Memory B cell (primary cell): ENCODE measurements around the gene MKKS.
A peak's percentile ranks its signal among the peaks of the same experiment; 100 is the strongest.

ENCODE experiments used
- ATAC-seq: fragments of 150-1000 bp; cut with Tn5 transposase; 2 replicates; pipeline ENCODE4 v1.10.0; 2021; ENCODE audit warnings: low read depth, mild to moderate bottlenecking, moderate library complexity
- DNase-seq, 2 donors: peaks; one replicate each; pipeline ENCODE4 v3.0.0; 2022; ENCODE audit warnings: low spot score in 2 of 2
- H3K27ac Mint-ChIP-seq: one replicate; pipeline ENCODE4 v1.8.0; 2022; ENCODE audit warnings: mild to moderate bottlenecking, moderate library complexity, mixed read lengths
- H3K27me3 Mint-ChIP-seq: one replicate; pipeline ENCODE4 v1.8.0; 2022; ENCODE audit warnings: mixed read lengths
- H3K36me3 Mint-ChIP-seq: one replicate; pipeline ENCODE4 v1.8.0; 2022; ENCODE audit warnings: mild to moderate bottlenecking, mixed read lengths
- H3K4me1 Mint-ChIP-seq: one replicate; pipeline ENCODE4 v1.8.0; 2022; ENCODE audit warnings: mixed read lengths
- H3K4me3 Mint-ChIP-seq: one replicate; pipeline ENCODE4 v1.8.0; 2022; ENCODE audit warnings: mild to moderate bottlenecking, moderate library complexity, mixed read lengths
- H3K9me3 Mint-ChIP-seq: one replicate; pipeline ENCODE4 v1.8.0; 2022; ENCODE audit warnings: mixed read lengths

Gene MKKS

GRCh38 chr20:10466855-10467254, 32.8 kb upstream of the MKKS start:
- H3K27ac Mint-ChIP-seq: no peak overlapping the region
- H3K36me3 Mint-ChIP-seq: peaks cover 32% of the 10 kb centered on the region
- peaks cover 2% of the 10 kb centered on the region for H3K9me3 Mint-ChIP-seq
- no peaks in the 10 kb centered on the region for H3K27me3 Mint-ChIP-seq
- no peak overlapping the region for H3K4me3 Mint-ChIP-seq
- ATAC-seq: no peak
- DNase-seq: no peak
- H3K4me1 Mint-ChIP-seq: peaks cover 8% of the 10 kb centered on the region

GRCh38 chr20:10466325-10466724, 32.3 kb upstream of the MKKS start:
- H3K27ac Mint-ChIP-seq: no peak overlapping the region
- peaks cover 2% of the 10 kb centered on the region for H3K9me3 Mint-ChIP-seq
- ATAC-seq: no peak
- no peak overlapping the region for H3K4me3 Mint-ChIP-seq
- no peaks in the 10 kb centered on the region for H3K27me3 Mint-ChIP-seq
- peaks cover 27% of the 10 kb centered on the region for H3K36me3 Mint-ChIP-seq
- DNase-seq: no peak
- peaks cover 8% of the 10 kb centered on the region for H3K4me1 Mint-ChIP-seq

- H3K9me3 Mint-ChIP-seq: peaks cover 3% of the 10 kb centered on the region
- H3K27ac Mint-ChIP-seq: no peak overlapping the region
- no peaks in the 10 kb centered on the region for H3K27me3 Mint-ChIP-seq
- no peak overlapping the region for H3K4me3 Mint-ChIP-seq
- peaks cover 28% of the 10 kb centered on the region for H3K36me3 Mint-ChIP-seq
- DNase-seq (no peak), ATAC-seq (no peak)
- peaks cover 8% of the 10 kb centered on the region for H3K4me1 Mint-ChIP-seq
Observed at GRCh38 chr20:10465135-10465534, 31.1 kb upstream of the MKKS start.

- DNase-seq (no peak), ATAC-seq (no peak)
- Mint-ChIP-seq H3K9me3 (peaks cover 3% of the 10 kb centered on the region), H3K4me3 (no peak overlapping the region), H3K27ac (no peak overlapping the region), H3K36me3 (peaks cover 33% of the 10 kb centered on the region), H3K4me1 (peaks cover 8% of the 10 kb centered on the region), H3K27me3 (no peaks in the 10 kb centered on the region)
Observed at GRCh38 chr20:10463622-10464021, 29.6 kb upstream of the MKKS start.

GRCh38 chr20:10462516-10462915, 28.5 kb upstream of the MKKS start:
- peaks cover 37% of the 10 kb centered on the region for H3K36me3 Mint-ChIP-seq
- DNase-seq (no peak), ATAC-seq (no peak)
- no peak overlapping the region for H3K4me3 Mint-ChIP-seq
- no peak overlapping the region for H3K27ac Mint-ChIP-seq
- peaks cover 3% of the 10 kb centered on the region for H3K9me3 Mint-ChIP-seq
- H3K27me3 Mint-ChIP-seq: no peaks in the 10 kb centered on the region
- H3K4me1 Mint-ChIP-seq: no peaks in the 10 kb centered on the region

DNA sequence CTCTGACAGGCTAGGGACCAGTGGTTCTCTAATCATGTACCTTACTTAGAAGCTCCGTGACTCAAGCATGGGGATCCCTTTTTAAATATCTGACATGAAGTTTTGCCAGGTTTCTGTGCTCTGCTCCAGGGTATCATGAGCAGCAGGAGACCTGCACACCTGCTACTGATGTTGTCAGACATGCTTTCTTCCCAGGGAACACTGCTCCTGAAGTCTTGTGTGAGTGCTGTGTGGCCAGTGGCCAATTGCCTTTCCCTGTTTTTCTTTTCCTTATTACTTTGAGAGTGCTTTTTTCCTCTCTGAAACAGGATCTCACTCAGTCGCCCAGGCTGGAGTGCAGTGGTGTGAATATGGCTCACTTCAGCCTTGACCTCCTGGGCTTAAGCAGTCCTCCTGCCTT, 27.5 kb upstream of the MKKS start:
- H3K27me3 Mint-ChIP-seq: no peaks in the 10 kb centered on the region
- no peak for ATAC-seq
- DNase-seq: no peak
- no peaks in the 10 kb centered on the region for H3K4me1 Mint-ChIP-seq
- H3K4me3 Mint-ChIP-seq: no peak overlapping the region
- H3K36me3 Mint-ChIP-seq: peaks cover 42% of the 10 kb centered on the region
- no peak overlapping the region for H3K27ac Mint-ChIP-seq
- H3K9me3 Mint-ChIP-seq: peaks cover 6% of the 10 kb centered on the region

GRCh38 chr20:10454151-10454750, 20.2 kb upstream of the MKKS start:
- Mint-ChIP-seq H3K36me3 (peaks cover 19% of the 10 kb centered on the region), H3K4me3 (no peak overlapping the region), H3K4me1 (peaks cover 13% of the 10 kb centered on the region), H3K27me3 (no peaks in the 10 kb centered on the region), H3K9me3 (peaks cover 3% of the 10 kb centered on the region), H3K27ac (peak overlapping the region; percentile 79)
- DNase-seq: no peak
- ATAC-seq: no peak

- peaks cover 9% of the 10 kb centered on the region for H3K36me3 Mint-ChIP-seq
- H3K4me1 Mint-ChIP-seq: peaks cover 13% of the 10 kb centered on the region
- H3K9me3 Mint-ChIP-seq: peaks cover 3% of the 10 kb centered on the region
- no peaks in the 10 kb centered on the region for H3K27me3 Mint-ChIP-seq
- ATAC-seq (peak; percentile 86), DNase-seq (no peak)
- peak overlapping the region; percentile 79 for H3K27ac Mint-ChIP-seq
- H3K4me3 Mint-ChIP-seq: peak overlapping the region; percentile 19
Observed at GRCh38 chr20:10453241-10453640, 19.2 kb upstream of the MKKS start.

GRCh38 chr20:10449270-10449669, 15.2 kb upstream of the MKKS start:
- peaks cover 3% of the 10 kb centered on the region for H3K36me3 Mint-ChIP-seq
- ATAC-seq (no peak), DNase-seq (no peak)
- no peaks in the 10 kb centered on the region for H3K27me3 Mint-ChIP-seq
- peaks cover 19% of the 10 kb centered on the region for H3K4me1 Mint-ChIP-seq
- H3K27ac Mint-ChIP-seq: no peak overlapping the region
- H3K9me3 Mint-ChIP-seq: no peaks in the 10 kb centered on the region
- no peak overlapping the region for H3K4me3 Mint-ChIP-seq

- Mint-ChIP-seq H3K4me1 (peaks cover 17% of the 10 kb centered on the region), H3K36me3 (peaks cover 6% of the 10 kb centered on the region), H3K27ac (no peak overlapping the region), H3K9me3 (no peaks in the 10 kb centered on the region), H3K27me3 (no peaks in the 10 kb centered on the region), H3K4me3 (no peak overlapping the region)
- DNase-seq: no peak
- ATAC-seq: no peak
Observed at GRCh38 chr20:10448270-10449156, 14.5 kb upstream of the MKKS start.

DNA sequence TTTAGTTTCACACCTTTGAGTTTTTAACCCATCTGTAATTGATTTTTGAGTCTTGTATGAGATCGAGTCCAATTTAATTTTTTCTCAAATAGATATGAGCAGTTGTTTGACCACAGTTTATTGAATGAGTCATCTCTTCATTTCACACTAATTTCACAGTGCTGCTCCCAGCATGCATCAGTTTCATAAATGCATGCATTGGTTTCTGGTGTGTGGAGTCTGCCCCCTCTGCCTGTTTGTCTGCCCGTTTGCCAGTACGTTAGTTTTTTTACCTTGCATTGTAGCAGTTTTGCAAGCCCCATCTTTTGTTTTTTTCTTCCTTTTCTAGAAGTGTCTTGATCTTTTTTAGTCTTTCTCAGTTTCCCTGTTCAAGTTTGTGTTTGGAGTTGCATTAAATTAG, 13.0 kb upstream of the MKKS start:
- peak overlapping the region; percentile 45 for H3K4me3 Mint-ChIP-seq
- peak overlapping the region; percentile 74 for H3K27ac Mint-ChIP-seq
- H3K27me3 Mint-ChIP-seq: no peaks in the 10 kb centered on the region
- H3K9me3 Mint-ChIP-seq: no peaks in the 10 kb centered on the region
- peaks cover 13% of the 10 kb centered on the region for H3K4me1 Mint-ChIP-seq
- DNase-seq: no peak
- ATAC-seq: peak; percentile 55
- H3K36me3 Mint-ChIP-seq: peaks cover 3% of the 10 kb centered on the region

DNA sequence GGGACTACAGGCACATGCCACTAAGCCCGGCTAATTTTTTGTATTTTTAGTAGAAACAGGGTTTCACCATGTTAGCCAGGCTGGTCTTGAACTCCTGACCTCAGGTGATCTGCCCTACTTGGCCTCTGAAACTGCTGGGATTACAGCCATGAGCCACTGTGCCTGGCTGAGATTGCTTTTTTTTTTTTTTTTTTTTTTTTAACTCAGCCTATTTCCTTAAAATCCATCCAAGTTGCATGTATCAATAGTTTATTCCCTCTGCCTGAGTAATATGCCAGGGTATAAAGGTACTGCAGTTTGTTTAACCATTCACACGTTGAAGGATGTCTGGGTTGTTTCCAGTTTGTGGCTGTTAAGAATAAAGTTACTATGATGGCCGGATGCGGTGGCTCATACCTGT, 11.7 kb upstream of the MKKS start:
- ATAC-seq: no peak
- no peak for DNase-seq
- H3K4me3 Mint-ChIP-seq: no peak overlapping the region
- no peak overlapping the region for H3K27ac Mint-ChIP-seq
- H3K9me3 Mint-ChIP-seq: no peaks in the 10 kb centered on the region
- no peaks in the 10 kb centered on the region for H3K27me3 Mint-ChIP-seq
- H3K4me1 Mint-ChIP-seq: peaks cover 13% of the 10 kb centered on the region
- H3K36me3 Mint-ChIP-seq: peaks cover 3% of the 10 kb centered on the region

DNA sequence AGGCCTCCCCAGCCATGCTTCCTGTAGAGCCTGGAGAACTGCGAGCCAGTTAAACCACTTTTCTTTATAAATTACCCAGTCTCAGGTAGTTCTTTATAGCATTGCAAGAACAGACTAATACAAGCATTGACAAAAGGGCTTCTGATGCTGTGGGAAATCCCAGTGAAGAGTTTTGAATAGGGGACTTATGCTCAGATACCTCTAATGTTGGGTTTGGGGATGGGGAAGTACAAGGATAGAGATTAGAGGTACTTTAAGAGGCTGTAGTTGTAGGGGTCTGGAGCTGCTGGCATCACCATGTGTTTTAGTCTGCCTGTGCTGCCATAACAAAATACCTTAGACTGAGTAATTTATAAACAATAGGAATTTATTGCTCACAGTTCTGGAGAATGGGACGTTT, 9.9 kb upstream of the MKKS start:
- peaks cover 13% of the 10 kb centered on the region for H3K4me1 Mint-ChIP-seq
- H3K27me3 Mint-ChIP-seq: no peaks in the 10 kb centered on the region
- ATAC-seq (no peak), DNase-seq (no peak)
- H3K9me3 Mint-ChIP-seq: no peaks in the 10 kb centered on the region
- peaks cover 3% of the 10 kb centered on the region for H3K36me3 Mint-ChIP-seq
- H3K4me3 Mint-ChIP-seq: no peak overlapping the region
- no peak overlapping the region for H3K27ac Mint-ChIP-seq

DNA sequence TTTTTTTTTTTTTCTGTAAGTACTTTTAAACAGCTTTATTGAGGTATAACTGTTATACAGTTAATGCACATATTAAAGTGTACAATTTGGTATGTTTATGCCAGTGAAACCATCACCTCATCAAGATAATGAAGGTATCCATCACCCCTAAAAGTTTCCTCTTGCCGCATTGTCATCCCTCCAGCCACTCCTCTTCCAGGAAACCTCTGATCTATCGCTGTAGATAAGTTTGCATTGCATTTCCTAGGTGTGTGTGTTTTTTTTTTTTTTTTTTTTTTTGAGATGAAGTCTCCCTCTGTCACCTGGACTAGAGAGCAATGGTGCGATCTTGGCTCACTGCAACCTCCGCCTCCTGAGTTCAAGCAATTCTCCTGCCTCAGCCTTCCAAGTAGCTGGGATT, 4.2 kb upstream of the MKKS start:
- Mint-ChIP-seq H3K27ac (no peak overlapping the region), H3K9me3 (no peaks in the 10 kb centered on the region), H3K4me3 (no peak overlapping the region), H3K4me1 (peaks cover 10% of the 10 kb centered on the region), H3K27me3 (no peaks in the 10 kb centered on the region), H3K36me3 (no peaks in the 10 kb centered on the region)
- DNase-seq (no peak), ATAC-seq (no peak)
